ENCODE measurements around the gene IRF2.

Gene IRF2

DNA sequence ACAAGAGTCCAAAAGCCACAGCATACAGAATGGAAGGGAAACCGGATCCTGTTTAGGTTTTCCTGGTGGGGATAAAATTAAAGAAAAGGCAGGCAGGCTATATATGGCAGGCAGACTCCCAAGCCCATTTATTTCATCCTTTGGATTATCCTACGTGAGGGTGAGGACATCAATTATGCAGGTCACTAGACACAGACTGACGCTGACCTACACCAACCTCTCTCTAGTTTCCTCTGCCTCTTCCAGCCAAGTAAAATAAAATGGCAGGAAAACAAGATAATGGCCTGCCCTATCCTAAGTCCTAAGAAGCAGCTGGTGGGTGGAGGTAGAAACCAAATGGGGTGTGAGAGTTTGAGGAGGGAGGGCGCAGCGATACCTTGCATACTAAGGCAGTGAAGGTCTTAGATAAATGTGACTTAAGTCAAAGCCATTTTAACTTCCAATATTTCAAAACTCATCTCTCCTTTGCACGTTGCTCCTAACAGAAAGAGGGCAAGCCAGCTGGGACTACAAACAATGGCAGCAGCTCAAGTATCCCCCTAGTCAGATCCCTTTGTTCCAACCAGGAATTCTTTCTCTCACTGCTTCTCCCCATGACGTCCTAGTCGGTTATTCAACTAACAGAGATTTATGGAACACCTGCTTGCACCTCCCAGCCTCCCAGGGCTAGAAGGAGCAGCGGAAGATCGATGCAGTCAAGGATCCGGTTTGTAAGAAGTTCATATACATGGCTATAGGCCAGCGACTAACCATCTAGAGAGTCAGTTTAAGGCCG, 72.8 kb downstream of the IRF2 start:
- ATAC-seq (replicated peaks), result no peak
- Mint-ChIP-seq H3K27ac (peak overlapping the region; percentile 4 to 54), H3K4me1 (ENCODE audit: low read depth in 2 of 2) (peaks cover 13 to 17% of the 10 kb centered on the region in 2 donors), H3K27me3 (no peaks in the 10 kb centered on the region), H3K36me3 (ENCODE audit: insufficient read depth) (peaks cover 62% of the 10 kb centered on the region), H3K4me3 (no peak overlapping the region), H3K9me3 (no peaks in the 10 kb centered on the region)
- DNase-seq, result no peak

GRCh38 chr4:184400891-184401290, 73.5 kb downstream of the IRF2 start:
- H3K4me3 Mint-ChIP-seq, result no peak overlapping the region
- H3K36me3 Mint-ChIP-seq (ENCODE audit: insufficient read depth), result peaks cover 66% of the 10 kb centered on the region
- ATAC-seq (replicated peaks) (no peak), DNase-seq (no peak)
- peaks cover 13 to 17% of the 10 kb centered on the region in 2 donors for H3K4me1 Mint-ChIP-seq (ENCODE audit: low read depth in 2 of 2)
- no peaks in the 10 kb centered on the region for H3K27me3 Mint-ChIP-seq
- peak overlapping the region in 1 of 2 donors; percentile 54 for H3K27ac Mint-ChIP-seq
- no peaks in the 10 kb centered on the region for H3K9me3 Mint-ChIP-seq

DNA sequence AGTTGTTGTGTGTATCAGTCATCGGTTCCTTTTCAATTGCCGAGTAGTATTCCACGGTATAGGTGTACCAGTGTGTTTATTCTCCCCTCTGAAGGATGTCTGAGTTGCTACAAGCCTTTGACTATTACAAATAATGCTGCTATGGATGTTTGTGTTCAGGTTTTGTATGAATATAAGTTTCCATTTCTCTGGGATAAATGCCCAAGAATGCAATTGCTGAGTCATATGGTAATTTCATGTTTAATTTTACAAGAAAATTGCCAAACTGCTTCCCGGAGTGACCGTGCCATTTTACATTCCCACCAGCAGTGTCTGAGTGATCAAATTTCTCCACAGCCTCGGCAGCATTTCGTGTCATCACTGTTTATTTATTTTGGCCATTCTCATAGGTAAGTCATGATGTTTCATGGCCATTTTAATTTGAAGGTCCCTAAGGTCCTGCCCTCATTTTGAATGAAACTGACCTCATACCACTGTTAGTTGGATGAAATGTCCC, 73.9 kb downstream of the IRF2 start:
- Mint-ChIP-seq H3K27me3 (no peaks in the 10 kb centered on the region), H3K27ac (peak overlapping the region in 1 of 2 donors; percentile 54), H3K4me1 (ENCODE audit: low read depth in 2 of 2) (peaks cover 11 to 15% of the 10 kb centered on the region in 2 donors), H3K4me3 (no peak overlapping the region), H3K36me3 (ENCODE audit: insufficient read depth) (peaks cover 66% of the 10 kb centered on the region), H3K9me3 (no peaks in the 10 kb centered on the region)
- ATAC-seq (replicated peaks) (no peak), DNase-seq (no peak)

- DNase-seq, result no peak
- no peak for ATAC-seq (replicated peaks)
- Mint-ChIP-seq H3K36me3 (ENCODE audit: insufficient read depth) (peaks cover 66% of the 10 kb centered on the region), H3K27me3 (no peaks in the 10 kb centered on the region), H3K4me3 (no peak overlapping the region), H3K9me3 (no peaks in the 10 kb centered on the region), H3K27ac (peak overlapping the region in 1 of 2 donors; percentile 49), H3K4me1 (ENCODE audit: low read depth in 2 of 2) (peaks cover 10% of the 10 kb centered on the region in 2 donors)
Observed at GRCh38 chr4:184399512-184399908, 74.8 kb downstream of the IRF2 start.

GRCh38 chr4:184398741-184399511, 75.4 kb downstream of the IRF2 start:
- H3K36me3 Mint-ChIP-seq (ENCODE audit: insufficient read depth), result peaks cover 65% of the 10 kb centered on the region
- no peaks in the 10 kb centered on the region for H3K27me3 Mint-ChIP-seq
- ATAC-seq (replicated peaks) (no peak), DNase-seq (no peak)
- peak overlapping the region in 1 of 2 donors; percentile 49 for H3K27ac Mint-ChIP-seq
- H3K4me3 Mint-ChIP-seq, result no peak overlapping the region
- H3K9me3 Mint-ChIP-seq, result no peaks in the 10 kb centered on the region
- peaks cover 10 to 12% of the 10 kb centered on the region in 2 donors for H3K4me1 Mint-ChIP-seq (ENCODE audit: low read depth in 2 of 2)

GRCh38 chr4:184397516-184398163, 76.7 kb downstream of the IRF2 start:
- Mint-ChIP-seq H3K9me3 (no peaks in the 10 kb centered on the region), H3K4me1 (ENCODE audit: low read depth in 2 of 2) (peaks cover 7 to 10% of the 10 kb centered on the region in 2 donors), H3K36me3 (ENCODE audit: insufficient read depth) (peaks cover 68% of the 10 kb centered on the region), H3K27ac (peak overlapping the region; percentile 19 to 38), H3K4me3 (no peak overlapping the region), H3K27me3 (no peaks in the 10 kb centered on the region)
- ATAC-seq (replicated peaks), result no peak
- no peak for DNase-seq

DNA sequence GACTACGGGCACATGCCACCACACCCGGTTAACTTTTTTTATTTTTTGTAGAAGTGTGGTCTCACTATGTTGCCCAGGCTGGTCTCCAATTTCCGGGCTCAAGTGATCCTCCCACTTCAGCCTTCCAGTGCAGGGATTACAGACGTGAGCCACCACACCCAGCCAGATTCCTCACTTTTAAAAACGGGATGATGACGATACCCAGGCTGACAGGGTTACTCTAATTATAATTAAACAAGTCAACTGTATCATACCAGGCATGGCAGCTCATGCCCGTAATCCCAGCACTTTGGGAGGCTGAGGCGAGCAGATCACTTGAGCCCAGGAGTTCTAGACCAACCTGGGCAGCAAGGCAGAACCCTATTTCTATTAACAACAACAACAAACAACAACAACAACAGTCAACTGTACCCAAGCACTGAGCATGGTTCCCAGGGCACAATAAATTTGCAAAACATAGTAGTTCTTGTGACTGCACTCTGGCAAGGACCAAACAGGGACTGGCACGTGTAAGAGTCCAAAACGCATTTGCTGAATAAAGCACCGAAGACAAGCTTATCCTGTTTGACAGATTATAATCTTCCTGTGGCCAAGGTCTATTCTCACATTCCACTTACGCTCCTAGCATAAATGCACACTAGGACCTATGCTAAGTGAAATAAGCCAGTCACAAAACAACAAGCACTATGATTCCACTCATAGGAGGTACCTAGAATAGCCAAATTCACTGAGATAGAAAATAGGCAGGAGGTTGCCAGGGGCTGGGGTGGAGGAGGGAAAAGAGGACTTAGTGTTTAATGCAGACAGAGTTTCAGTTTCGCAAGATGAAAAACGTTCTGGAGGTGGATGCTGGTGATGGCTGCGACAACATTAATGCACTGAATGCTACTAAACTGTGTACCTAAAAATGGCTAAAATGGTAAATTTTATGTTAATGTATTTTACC, 77.5 kb downstream of the IRF2 start:
- Mint-ChIP-seq H3K4me3 (no peak overlapping the region), H3K4me1 (ENCODE audit: low read depth in 2 of 2) (peaks cover 5 to 10% of the 10 kb centered on the region in 2 donors), H3K27ac (peak overlapping the region; percentile 19 to 85), H3K9me3 (no peaks in the 10 kb centered on the region), H3K27me3 (no peaks in the 10 kb centered on the region), H3K36me3 (ENCODE audit: insufficient read depth) (peaks cover 68% of the 10 kb centered on the region)
- ATAC-seq (replicated peaks) (no peak), DNase-seq (no peak)

DNA sequence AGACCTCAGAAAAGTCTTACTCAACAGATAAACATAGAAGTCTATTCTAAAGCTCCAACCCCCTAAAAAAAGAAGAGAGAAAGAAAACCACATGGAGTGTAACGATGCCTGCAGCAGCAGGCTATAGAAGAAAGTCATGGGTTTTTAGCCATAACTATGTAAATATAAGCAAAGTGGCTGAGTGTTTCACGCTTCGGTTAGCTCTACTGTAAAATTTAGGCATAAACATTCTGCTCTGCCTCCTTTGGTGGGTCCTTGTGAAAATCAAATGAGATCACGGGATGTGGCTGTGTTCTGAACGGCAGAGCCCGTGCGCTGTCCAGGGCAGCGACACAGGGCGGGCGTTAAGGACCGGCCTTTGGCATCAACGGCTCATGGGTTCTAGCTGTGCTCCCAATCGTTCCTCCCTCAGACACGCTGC, 78.4 kb downstream of the IRF2 start:
- H3K9me3 Mint-ChIP-seq, result no peaks in the 10 kb centered on the region
- H3K27ac Mint-ChIP-seq, result peak overlapping the region in 1 of 2 donors; percentile 85
- H3K27me3 Mint-ChIP-seq, result no peaks in the 10 kb centered on the region
- DNase-seq, result no peak
- H3K4me1 Mint-ChIP-seq (ENCODE audit: low read depth in 2 of 2), result peaks cover 3 to 10% of the 10 kb centered on the region in 2 donors
- ATAC-seq (replicated peaks), result no peak
- H3K4me3 Mint-ChIP-seq, result no peak overlapping the region
- H3K36me3 Mint-ChIP-seq (ENCODE audit: insufficient read depth), result peaks cover 68% of the 10 kb centered on the region

- DNase-seq, result no peak
- H3K27ac Mint-ChIP-seq, result peak overlapping the region in 1 of 2 donors; percentile 69
- H3K27me3 Mint-ChIP-seq, result no peaks in the 10 kb centered on the region
- H3K36me3 Mint-ChIP-seq (ENCODE audit: insufficient read depth), result peaks cover 67% of the 10 kb centered on the region
- H3K4me3 Mint-ChIP-seq, result no peak overlapping the region
- no peaks in the 10 kb centered on the region for H3K9me3 Mint-ChIP-seq
- no peak for ATAC-seq (replicated peaks)
- peaks cover 3 to 10% of the 10 kb centered on the region in 2 donors for H3K4me1 Mint-ChIP-seq (ENCODE audit: low read depth in 2 of 2)
Observed at GRCh38 chr4:184395451-184395917, 78.9 kb downstream of the IRF2 start.

DNA sequence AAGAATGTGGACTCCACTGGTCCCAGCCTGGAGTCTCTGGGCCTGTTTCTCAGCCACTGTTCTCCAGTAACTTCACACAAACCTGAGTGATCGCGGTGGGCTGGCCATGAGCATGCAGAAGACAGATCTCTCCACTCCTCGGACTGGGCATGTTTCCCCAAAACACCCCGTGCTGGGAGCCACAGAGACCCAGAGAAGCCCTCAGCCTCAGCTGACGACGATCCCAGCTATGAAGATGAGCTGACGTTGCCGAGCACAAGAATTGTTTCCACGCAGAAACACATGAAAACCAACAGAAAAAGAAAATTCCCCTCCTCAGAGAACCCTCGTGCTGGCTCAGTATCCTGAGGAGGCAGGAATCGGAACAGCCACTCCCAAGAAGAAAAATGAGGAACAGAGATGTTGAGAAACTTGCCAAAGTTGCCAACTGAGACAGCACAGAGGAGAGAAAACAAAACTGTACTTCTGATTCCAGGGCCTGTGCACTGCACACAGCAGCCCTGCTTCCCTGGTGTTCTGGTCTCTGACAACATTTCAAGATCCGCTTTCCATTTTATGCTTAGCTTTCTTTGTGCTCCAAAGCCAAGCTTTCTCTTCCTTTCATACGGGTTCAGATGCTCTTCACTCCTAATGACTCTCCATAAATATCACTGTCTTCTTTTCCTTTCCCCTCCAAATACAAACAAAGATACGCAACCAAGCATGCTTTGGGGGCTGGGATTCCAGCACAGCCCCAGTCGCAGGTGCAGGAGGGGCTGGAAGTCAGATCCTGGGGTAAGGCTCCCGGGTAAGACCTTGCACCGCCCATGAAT, 81.4 kb downstream of the IRF2 start:
- H3K36me3 Mint-ChIP-seq (ENCODE audit: insufficient read depth), result peaks cover 82% of the 10 kb centered on the region
- DNase-seq, result no peak
- H3K4me1 Mint-ChIP-seq (ENCODE audit: low read depth in 2 of 2), result peaks cover 0 to 3% of the 10 kb centered on the region in 2 donors
- H3K27me3 Mint-ChIP-seq, result no peaks in the 10 kb centered on the region
- H3K27ac Mint-ChIP-seq, result peak overlapping the region in 1 of 2 donors; percentile 17
- no peaks in the 10 kb centered on the region for H3K9me3 Mint-ChIP-seq
- no peak for ATAC-seq (replicated peaks)
- H3K4me3 Mint-ChIP-seq, result no peak overlapping the region

DNA sequence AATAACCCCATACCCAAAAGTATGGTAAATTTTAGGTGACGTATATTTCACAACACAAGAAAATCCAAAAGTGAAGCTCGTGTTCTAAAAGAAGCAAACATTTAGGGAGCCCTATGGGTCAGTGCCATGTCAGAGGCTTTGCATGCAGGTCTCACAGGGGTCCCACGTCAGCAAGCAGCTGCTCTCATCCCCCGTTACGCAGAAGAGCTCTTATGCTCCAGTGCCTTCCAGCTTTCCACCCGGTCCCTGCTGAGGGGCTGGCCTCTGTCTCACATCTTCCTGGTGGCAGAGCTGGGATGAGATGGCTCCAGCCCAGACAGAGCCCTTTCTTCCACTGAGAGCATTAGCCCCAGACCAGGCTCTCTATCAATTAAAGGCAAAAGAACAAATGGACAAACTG, 82.0 kb downstream of the IRF2 start:
- H3K4me3 Mint-ChIP-seq, result no peak overlapping the region
- no peaks in the 10 kb centered on the region for H3K27me3 Mint-ChIP-seq
- H3K36me3 Mint-ChIP-seq (ENCODE audit: insufficient read depth), result peaks cover 82% of the 10 kb centered on the region
- H3K27ac Mint-ChIP-seq, result peak overlapping the region in 1 of 2 donors; percentile 17
- peaks cover 0 to 3% of the 10 kb centered on the region in 2 donors for H3K4me1 Mint-ChIP-seq (ENCODE audit: low read depth in 2 of 2)
- no peaks in the 10 kb centered on the region for H3K9me3 Mint-ChIP-seq
- no peak for ATAC-seq (replicated peaks)
- no peak for DNase-seq
